ENCODE measurements around the gene SLC25A1.

Gene SLC25A1

DNA sequence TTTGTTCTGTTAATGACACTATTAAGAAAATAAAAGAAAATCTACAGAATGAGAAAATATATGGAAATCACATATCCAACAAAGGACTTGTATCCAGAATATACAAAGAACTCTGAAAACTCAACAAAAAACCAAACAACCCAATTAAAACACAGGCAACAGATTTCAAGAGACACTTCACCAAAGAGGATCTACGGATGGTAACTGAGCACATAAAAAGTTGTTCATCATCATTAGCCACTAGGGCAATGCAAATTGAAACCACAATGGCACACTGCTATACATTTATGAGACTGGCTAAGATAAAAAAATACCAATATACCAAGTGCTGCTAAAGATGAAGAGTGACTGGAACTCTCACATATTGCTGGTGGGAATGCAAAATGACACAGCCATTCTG is 34.5 kb upstream of the SLC25A1 start:
- no peak for DNase-seq
- no peaks in the 10 kb centered on the region for H3K9me3 ChIP-seq
- TF ChIP-seq, protein P1, sequence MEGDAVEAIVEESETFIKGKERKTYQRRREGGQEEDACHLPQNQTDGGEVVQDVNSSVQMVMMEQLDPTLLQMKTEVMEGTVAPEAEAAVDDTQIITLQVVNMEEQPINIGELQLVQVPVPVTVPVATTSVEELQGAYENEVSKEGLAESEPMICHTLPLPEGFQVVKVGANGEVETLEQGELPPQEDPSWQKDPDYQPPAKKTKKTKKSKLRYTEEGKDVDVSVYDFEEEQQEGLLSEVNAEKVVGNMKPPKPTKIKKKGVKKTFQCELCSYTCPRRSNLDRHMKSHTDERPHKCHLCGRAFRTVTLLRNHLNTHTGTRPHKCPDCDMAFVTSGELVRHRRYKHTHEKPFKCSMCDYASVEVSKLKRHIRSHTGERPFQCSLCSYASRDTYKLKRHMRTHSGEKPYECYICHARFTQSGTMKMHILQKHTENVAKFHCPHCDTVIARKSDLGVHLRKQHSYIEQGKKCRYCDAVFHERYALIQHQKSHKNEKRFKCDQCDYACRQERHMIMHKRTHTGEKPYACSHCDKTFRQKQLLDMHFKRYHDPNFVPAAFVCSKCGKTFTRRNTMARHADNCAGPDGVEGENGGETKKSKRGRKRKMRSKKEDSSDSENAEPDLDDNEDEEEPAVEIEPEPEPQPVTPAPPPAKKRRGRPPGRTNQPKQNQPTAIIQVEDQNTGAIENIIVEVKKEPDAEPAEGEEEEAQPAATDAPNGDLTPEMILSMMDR (IDR thresholded peaks at IDR 0.05), result no peak
- H3K36me3 ChIP-seq, result peaks cover 29 to 39% (median 34%) of the 10 kb centered on the region in 3 donors
- H3K4me3 ChIP-seq, result no peak overlapping the region
- no peaks in the 10 kb centered on the region for H3K27me3 ChIP-seq
- peaks cover 0 to under 1% (median 0%) of the 10 kb centered on the region in 4 donors for H3K4me1 ChIP-seq
- intact Hi-C loops (cut with DNase I; ENCODE audit: low total_unique reads), result no loop called here
- no peak overlapping the region for H3K27ac ChIP-seq

DNA sequence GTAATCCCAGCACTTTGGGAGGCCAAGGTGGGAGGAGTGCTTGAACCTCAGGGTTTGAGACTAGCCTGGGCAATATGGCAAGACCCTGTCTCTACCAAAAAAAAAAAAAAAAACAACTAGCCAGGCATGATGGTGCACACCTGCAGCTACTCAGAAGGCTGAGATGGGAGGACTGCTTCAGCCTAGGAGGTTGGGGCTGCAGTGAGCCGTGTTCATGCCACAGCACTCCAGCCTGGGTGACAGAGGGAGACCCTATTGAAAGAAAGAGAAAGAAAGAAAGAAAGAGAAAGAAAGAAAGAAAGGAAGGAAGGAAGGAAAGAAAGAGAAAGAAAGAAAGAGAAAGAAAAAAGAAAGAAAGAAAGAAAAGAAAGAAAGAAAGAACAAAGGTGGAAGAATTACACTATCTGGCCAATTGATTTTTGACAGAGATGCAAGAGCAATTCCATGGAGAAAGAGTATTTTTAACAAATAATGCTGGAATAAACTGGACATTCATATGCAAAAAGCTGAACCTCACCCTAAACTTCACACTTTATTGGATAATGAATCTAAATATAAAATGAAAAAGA is 33.9 kb upstream of the SLC25A1 start:
- no peak overlapping the region for H3K4me3 ChIP-seq
- H3K36me3 ChIP-seq, result peaks cover 30 to 44% (median 40%) of the 10 kb centered on the region in 3 donors
- H3K27me3 ChIP-seq, result no peaks in the 10 kb centered on the region
- intact Hi-C loops (cut with DNase I; ENCODE audit: low total_unique reads), result no loop called here
- TF ChIP-seq, protein P1 (IDR thresholded peaks at IDR 0.05), result no peak
- H3K27ac ChIP-seq, result no peak overlapping the region
- H3K9me3 ChIP-seq, result no peaks in the 10 kb centered on the region
- H3K4me1 ChIP-seq, result no peaks in the 10 kb centered on the region
- no peak for DNase-seq

DNA sequence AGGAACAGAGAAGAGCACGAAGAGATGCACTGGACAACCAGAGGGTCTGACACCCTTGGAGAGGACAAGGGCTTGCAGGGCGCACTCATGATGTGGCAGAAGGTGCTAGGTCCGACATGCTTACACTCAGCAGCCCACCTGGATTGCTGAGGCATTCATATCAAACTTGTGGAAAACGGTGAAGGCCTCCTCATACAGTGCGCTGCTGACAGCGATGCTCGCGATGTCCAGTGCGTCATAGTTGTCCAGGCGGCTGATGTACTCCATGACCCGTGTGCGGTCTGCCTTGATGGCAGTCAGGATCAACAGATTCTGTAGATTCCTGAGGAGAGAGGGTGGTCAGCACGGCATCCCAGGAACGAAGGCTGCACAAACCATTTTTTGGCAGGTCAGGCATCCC is 31.7 kb upstream of the SLC25A1 start:
- Histone ChIP-seq H3K4me3 (no peak overlapping the region), H3K36me3 (peaks cover 25 to 38% (median 35%) of the 10 kb centered on the region in 3 donors), H3K27ac (no peak overlapping the region), H3K27me3 (no peaks in the 10 kb centered on the region), H3K4me1 (no peaks in the 10 kb centered on the region), H3K9me3 (no peaks in the 10 kb centered on the region)
- intact Hi-C loops (cut with DNase I; ENCODE audit: low total_unique reads), result no loop called here
- TF ChIP-seq, protein P1 (IDR thresholded peaks at IDR 0.05), result no peak
- DNase-seq, result no peak

DNA sequence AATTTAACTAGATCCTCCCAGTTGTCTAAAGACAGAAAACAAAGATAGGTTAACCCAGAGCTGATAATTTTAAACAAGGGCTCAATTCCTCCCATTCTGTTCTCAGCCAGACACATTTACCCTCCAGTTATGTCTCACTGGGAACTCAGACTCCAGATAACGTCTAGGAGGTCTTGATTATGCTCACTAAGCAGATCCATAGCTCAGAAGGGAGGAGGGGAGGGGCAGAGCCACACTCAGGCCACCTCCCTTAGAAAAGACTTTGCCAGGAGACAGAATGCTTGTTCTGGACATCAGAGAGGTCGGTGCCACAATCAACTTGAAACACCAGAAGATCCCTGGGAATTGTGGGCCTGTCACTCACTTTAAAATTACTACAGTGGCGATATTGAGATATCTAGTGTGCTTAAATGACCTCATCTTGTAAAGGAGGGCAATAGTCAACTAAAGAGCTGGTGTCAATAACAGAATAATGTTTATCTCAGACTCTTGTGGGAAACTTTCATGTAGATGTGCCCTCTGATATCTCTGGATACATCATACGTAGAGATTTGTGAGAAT is 29.8 kb upstream of the SLC25A1 start:
- Histone ChIP-seq H3K9me3 (no peaks in the 10 kb centered on the region), H3K4me1 (no peaks in the 10 kb centered on the region), H3K36me3 (peaks cover 25 to 37% (median 32%) of the 10 kb centered on the region in 3 donors), H3K27ac (no peak overlapping the region), H3K4me3 (no peak overlapping the region), H3K27me3 (no peaks in the 10 kb centered on the region)
- no peak for DNase-seq
- TF ChIP-seq, protein P1 (IDR thresholded peaks at IDR 0.05), result no peak
- intact Hi-C loops (cut with DNase I; ENCODE audit: low total_unique reads), result no loop called here

- Histone ChIP-seq H3K9me3 (no peaks in the 10 kb centered on the region), H3K4me3 (no peak overlapping the region), H3K4me1 (no peaks in the 10 kb centered on the region), H3K27ac (no peak overlapping the region), H3K36me3 (peaks cover 25 to 38% (median 32%) of the 10 kb centered on the region in 3 donors), H3K27me3 (no peaks in the 10 kb centered on the region)
- intact Hi-C loops (cut with DNase I; ENCODE audit: low total_unique reads), result no loop called here
- TF ChIP-seq, protein P1 (IDR thresholded peaks at IDR 0.05), result no peak
- DNase-seq, result no peak
Observed at GRCh38 chr22:19207884-19208283, 29.3 kb upstream of the SLC25A1 start.

Data from tibial artery (tissue), 4 donors.